ENCODE measurements around the gene LGR4. TPM values are rescaled to one million over a fixed set of nuclear protein-coding genes. Genes with fewer than 3 reads are reported as not detected.

LGR4 gene
- total and polyA plus RNA-seq, 2 of the 13 experiments (the other 11 are each of a cell fraction or from before 2014, with no cell fraction given), result 42.1 to 68.7 TPM

DNA sequence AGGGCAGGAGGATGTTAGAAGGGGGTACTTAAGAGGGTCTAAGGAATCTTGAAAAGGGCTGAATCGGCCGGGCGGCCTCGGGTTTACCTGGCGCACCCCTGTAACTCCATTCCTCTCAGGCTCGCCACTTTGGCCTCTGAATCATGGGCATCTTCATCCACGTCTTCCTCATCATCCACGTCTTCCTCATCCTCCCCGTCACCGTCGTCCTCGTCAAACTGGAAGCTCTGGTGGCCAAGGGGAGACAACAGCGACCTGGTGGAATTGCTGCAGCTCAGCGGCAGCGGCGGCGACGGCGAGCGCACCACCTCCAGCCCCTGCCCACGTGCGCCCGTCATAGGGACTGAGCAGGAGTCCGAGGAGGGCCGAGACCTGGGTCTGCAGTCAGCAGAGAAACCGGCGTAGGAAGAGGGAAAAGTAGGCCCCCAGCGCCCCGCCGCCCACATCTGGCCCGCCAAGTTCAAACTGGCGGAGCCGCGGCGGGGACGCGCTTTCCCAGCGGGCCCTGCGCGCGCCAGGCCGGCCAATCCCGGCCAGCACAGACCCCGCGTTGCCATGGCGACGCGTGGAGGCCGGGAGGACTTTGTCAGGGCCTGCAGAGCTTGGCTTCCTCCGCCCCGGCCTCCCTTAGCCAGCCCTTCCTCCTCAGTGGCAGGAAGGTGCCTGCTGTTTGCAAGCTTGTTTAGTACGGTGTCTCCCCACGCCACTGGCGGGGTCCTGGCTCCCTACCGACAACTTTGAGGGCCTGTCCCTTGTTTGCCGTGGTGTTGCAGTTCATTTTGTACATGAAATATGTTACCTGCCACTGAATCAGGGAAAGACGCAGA is 109.6 kb downstream of the LGR4 start, which contains the start of gene CCDC34 (continued):
- TF ChIP-seq ZNF546 (CRISPR knock-in tag; conservative IDR thresholded peaks at IDR 0.05) (peak; percentile 82; the same call in 1 of the 2 replicates), ZNF766 (CRISPR knock-in tag; IDR thresholded peaks at IDR 0.05; ENCODE audit: borderline replicate concordance) (peak; percentile 95), ZNF598 (CRISPR knock-in tag; IDR thresholded peaks at IDR 0.05; ENCODE audit: borderline replicate concordance) (no peak), ZNF564 (CRISPR knock-in tag; IDR thresholded peaks at IDR 0.05) (peak; percentile 91), ZNF768 (CRISPR knock-in tag; IDR thresholded peaks at IDR 0.05) (peak; percentile 84), KLF11 (CRISPR knock-in tag; IDR thresholded peaks at IDR 0.05) (peak; percentile 69; the same call in 1 of the 2 replicates), RBM22 (optimal IDR thresholded peaks at IDR 0.05; ENCODE audit: low read length) (peak; percentile 99), ZNF549 (CRISPR knock-in tag; IDR thresholded peaks at IDR 0.05) (no peak), ZNF34 (CRISPR knock-in tag; IDR thresholded peaks at IDR 0.05; ENCODE audit: borderline replicate concordance) (no peak), KMT2B (CRISPR knock-in tag; IDR thresholded peaks at IDR 0.05) (peak; percentile 93), PPARG (CRISPR knock-in tag; conservative IDR thresholded peaks at IDR 0.05) (peak; percentile 72), ZNF616 (CRISPR knock-in tag; IDR thresholded peaks at IDR 0.05; ENCODE audit: low read depth) (no peak; the same call in 1 of the 2 replicates), PRPF4 (IDR thresholded peaks at IDR 0.05; ENCODE audit: low read depth, low read length, poor library complexity, severe bottlenecking) (no peak), ZNF816 (CRISPR knock-in tag; IDR thresholded peaks at IDR 0.05; ENCODE audit: borderline replicate concordance) (no peak; the same call in 1 of the 2 replicates), MAZ (IDR thresholded peaks at IDR 0.05; ENCODE audit: borderline replicate concordance, low read depth, low read length) (peak; percentile 72), MAZ (CRISPR knock-in tag; IDR thresholded peaks at IDR 0.05; ENCODE audit: low read depth) (peak; percentile 64)
- TF ChIP-seq, protein P1, sequence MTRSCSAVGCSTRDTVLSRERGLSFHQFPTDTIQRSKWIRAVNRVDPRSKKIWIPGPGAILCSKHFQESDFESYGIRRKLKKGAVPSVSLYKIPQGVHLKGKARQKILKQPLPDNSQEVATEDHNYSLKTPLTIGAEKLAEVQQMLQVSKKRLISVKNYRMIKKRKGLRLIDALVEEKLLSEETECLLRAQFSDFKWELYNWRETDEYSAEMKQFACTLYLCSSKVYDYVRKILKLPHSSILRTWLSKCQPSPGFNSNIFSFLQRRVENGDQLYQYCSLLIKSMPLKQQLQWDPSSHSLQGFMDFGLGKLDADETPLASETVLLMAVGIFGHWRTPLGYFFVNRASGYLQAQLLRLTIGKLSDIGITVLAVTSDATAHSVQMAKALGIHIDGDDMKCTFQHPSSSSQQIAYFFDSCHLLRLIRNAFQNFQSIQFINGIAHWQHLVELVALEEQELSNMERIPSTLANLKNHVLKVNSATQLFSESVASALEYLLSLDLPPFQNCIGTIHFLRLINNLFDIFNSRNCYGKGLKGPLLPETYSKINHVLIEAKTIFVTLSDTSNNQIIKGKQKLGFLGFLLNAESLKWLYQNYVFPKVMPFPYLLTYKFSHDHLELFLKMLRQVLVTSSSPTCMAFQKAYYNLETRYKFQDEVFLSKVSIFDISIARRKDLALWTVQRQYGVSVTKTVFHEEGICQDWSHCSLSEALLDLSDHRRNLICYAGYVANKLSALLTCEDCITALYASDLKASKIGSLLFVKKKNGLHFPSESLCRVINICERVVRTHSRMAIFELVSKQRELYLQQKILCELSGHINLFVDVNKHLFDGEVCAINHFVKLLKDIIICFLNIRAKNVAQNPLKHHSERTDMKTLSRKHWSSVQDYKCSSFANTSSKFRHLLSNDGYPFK (CRISPR knock-in tag; IDR thresholded peaks at IDR 0.05; ENCODE audit: borderline replicate concordance), result peak; percentile 62; the same call in 1 of the 2 replicates
- TF ChIP-seq, protein P2, sequence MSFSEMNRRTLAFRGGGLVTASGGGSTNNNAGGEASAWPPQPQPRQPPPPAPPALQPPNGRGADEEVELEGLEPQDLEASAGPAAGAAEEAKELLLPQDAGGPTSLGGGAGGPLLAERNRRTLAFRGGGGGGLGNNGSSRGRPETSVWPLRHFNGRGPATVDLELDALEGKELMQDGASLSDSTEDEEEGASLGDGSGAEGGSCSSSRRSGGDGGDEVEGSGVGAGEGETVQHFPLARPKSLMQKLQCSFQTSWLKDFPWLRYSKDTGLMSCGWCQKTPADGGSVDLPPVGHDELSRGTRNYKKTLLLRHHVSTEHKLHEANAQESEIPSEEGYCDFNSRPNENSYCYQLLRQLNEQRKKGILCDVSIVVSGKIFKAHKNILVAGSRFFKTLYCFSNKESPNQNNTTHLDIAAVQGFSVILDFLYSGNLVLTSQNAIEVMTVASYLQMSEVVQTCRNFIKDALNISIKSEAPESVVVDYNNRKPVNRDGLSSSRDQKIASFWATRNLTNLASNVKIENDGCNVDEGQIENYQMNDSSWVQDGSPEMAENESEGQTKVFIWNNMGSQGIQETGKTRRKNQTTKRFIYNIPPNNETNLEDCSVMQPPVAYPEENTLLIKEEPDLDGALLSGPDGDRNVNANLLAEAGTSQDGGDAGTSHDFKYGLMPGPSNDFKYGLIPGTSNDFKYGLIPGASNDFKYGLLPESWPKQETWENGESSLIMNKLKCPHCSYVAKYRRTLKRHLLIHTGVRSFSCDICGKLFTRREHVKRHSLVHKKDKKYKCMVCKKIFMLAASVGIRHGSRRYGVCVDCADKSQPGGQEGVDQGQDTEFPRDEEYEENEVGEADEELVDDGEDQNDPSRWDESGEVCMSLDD (CRISPR knock-in tag; IDR thresholded peaks at IDR 0.05; ENCODE audit: borderline replicate concordance), result peak; percentile 78
- TF ChIP-seq, protein P3, sequence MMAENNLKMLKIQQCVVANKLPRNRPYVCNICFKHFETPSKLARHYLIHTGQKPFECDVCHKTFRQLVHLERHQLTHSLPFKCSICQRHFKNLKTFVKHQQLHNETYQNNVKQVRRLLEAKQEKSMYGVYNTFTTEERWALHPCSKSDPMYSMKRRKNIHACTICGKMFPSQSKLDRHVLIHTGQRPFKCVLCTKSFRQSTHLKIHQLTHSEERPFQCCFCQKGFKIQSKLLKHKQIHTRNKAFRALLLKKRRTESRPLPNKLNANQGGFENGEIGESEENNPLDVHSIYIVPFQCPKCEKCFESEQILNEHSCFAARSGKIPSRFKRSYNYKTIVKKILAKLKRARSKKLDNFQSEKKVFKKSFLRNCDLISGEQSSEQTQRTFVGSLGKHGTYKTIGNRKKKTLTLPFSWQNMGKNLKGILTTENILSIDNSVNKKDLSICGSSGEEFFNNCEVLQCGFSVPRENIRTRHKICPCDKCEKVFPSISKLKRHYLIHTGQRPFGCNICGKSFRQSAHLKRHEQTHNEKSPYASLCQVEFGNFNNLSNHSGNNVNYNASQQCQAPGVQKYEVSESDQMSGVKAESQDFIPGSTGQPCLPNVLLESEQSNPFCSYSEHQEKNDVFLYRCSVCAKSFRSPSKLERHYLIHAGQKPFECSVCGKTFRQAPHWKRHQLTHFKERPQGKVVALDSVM (CRISPR knock-in tag; IDR thresholded peaks at IDR 0.05), result peak; percentile 98

Measured in HepG2 (cell line).